Fibroblast of pulmonary artery (primary cell): Measurements from ENCODE around the gene CNTN4.

Experiments used
- DNase-seq: peaks from one replicate; pipeline ENCODE4 v3.0.0-alpha.2; 2010; ENCODE audit warnings: low read depth
- H3K4me3 ChIP-seq: replicated peaks from 2 replicates; pipeline ENCODE4 v1.5.1; 2011; ENCODE audit warnings: low read depth, mild to moderate bottlenecking, control low read depth, low read length, moderate library complexity
- CTCF ChIP-seq: IDR thresholded peaks from 2 replicates; pipeline ENCODE4 v1.5.1; 2011; ENCODE audit warnings: mild to moderate bottlenecking, control low read depth, low read length, inconsistent platforms; ENCODE audit errors: missing control alignments

Gene CNTN4

DNA sequence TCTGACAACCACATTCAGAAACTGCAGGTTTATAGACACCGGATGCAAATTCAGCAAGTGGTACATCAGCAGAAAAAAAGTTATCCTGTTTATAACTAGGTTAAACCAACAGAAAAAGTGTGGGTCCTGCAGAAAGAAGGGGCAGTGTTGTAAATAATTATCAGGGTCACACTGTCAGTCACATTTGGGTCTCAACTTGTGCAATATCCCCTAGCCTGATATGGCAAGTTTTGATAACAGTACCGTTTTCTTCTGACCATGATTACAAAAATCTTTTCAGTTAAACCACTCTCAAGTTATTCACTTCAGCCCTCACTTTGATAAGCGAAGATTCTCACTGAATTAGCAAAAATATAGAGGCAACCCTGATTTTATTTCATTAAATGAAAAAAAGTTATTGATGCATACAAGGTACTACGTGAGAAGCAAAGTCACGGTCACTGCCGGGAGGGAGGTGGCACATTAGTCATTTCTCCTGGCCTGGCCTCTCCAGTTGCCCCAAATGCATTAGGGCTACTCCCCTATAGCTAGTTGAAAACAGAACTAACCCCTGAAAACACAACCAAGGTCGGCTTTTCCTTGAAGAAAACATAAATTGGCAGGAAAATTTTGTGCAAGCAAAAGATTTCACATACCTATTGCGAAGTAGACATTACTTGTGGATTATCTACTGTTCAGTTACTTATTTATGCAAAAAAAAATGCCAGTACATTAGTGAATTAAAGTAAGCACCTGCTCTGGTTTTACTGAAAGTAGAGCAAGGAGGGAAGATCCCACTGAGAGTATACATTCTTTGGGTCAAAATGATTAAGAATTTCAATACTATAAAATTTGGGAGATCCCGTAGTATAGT, 982.9 kb downstream of the CNTN4 start:
- TF ChIP-seq CTCF: no peak
- no peak overlapping the region for H3K4me3 ChIP-seq
- DNase-seq: no peak

DNA sequence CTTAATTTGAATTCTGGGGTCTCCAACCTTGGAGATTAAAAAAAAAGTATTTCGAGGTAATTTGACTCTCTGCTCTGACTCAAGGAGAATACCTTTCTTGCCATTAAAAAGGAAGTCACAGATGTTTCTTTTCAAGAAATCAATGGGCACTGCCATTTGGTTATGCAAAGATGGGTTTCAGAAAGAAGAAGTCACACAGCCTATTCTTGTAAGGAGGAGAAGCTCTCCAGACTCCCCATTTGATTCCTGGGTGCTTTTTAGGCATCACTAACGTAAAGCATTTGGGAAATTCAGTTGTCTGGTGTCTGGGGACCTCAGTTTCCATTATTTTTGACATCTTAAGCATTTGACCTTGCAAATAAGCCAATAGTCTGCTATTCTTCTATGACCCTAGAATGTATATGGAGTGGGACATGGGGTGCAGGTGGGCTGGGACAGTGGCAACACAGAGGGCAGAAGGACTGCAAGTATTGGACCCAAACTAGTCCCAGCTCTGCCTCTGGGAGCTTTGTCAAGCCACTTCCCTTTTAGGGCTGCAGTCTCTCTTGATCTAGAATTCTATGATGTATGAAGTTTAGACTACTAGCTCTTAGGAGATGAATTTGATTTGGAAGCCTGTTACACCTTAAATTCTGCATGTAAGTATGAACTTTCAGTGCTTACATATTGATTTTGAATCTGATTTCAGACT, 983.7 kb downstream of the CNTN4 start:
- no peak for TF ChIP-seq CTCF
- no peak for DNase-seq
- H3K4me3 ChIP-seq: no peak overlapping the region

DNA sequence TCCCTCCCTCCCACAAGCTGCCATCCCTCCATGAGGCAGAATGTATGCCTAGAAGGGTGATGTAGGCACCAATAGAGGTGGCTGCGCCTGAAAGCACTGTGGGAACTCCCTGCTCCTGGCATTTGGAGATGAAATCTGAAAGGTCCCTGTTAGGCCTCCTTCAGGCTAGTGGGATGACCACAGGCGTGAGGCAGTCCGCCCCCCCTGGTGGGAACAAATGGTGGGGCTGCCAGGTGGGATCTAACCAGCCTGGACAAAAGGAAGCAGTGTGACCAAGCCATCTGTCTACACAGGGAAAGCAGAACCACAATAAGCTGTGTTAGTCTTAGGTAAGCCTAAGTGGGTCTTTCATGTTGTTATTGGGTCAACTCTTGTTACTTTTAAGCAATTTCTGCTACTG, 986.2 kb downstream of the CNTN4 start:
- no peak for DNase-seq
- TF ChIP-seq CTCF: no peak
- no peak overlapping the region for H3K4me3 ChIP-seq

GRCh38 chr3:3085782-3086181, 987.1 kb downstream of the CNTN4 start:
- no peak overlapping the region for H3K4me3 ChIP-seq
- DNase-seq: no peak
- TF ChIP-seq CTCF: no peak

GRCh38 chr3:3086239-3086638, 987.6 kb downstream of the CNTN4 start:
- DNase-seq: no peak
- no peak for TF ChIP-seq CTCF
- no peak overlapping the region for H3K4me3 ChIP-seq

DNA sequence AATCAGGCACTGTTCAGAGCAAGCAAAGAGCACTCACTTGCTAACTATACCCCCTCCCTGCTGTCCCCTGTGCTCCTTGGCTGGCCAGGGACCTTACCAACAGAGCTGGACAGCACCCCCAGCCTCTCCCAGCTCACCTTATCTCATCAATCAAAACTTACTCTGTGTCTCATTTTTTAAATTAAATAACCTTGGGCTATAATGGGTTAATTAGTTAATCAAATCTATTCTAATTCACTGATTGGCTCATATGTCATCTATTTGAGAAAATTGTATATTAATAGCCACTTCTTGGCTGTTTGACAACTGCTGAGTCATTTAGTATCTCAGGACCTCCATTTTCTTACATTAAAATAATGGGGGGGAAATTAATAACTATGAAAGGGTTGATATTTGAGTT, 988.6 kb downstream of the CNTN4 start:
- TF ChIP-seq CTCF: no peak

More for the DNA sequence above, 988.6 kb downstream of the CNTN4 start:
- DNase-seq: no peak
- H3K4me3 ChIP-seq: no peak overlapping the region
